Chondrocyte (in vitro differentiated cells): ENCODE data around the gene C1QTNF5. TPM values are rescaled to one million over a fixed set of nuclear protein-coding genes. Genes with fewer than 3 reads are reported as not detected.

Source experiments
- DNase-seq: peaks from one replicate; pipeline ENCODE4 v3.0.0; 2021; ENCODE audit warnings: mixed read lengths, low spot score
- H3K27ac Mint-ChIP-seq: one replicate; pipeline ENCODE4 v1.8.0; 2021; ENCODE audit warnings: mild to moderate bottlenecking, moderate library complexity, mixed read lengths; ENCODE audit not compliant: unreplicated experiment
- H3K27me3 Mint-ChIP-seq: 2 replicates; pipeline ENCODE4 v1.8.0; 2021; ENCODE audit warnings: low read depth, mixed read lengths
- H3K36me3 Mint-ChIP-seq: 2 replicates; pipeline ENCODE4 v1.8.0; 2021; ENCODE audit warnings: low read depth, mixed read lengths
- H3K4me1 Mint-ChIP-seq: 2 replicates; pipeline ENCODE4 v1.8.0; 2021; ENCODE audit warnings: low read depth, mild to moderate bottlenecking, mixed read lengths
- H3K4me3 Mint-ChIP-seq: one replicate; pipeline ENCODE4 v1.8.0; 2021; ENCODE audit warnings: mild to moderate bottlenecking, moderate library complexity, mixed read lengths; ENCODE audit not compliant: unreplicated experiment
- H3K9me3 Mint-ChIP-seq: 2 replicates; pipeline ENCODE4 v1.8.0; 2021; ENCODE audit warnings: low read depth, mixed read lengths
- CTCF ChIP-seq: fragments of 200-600 bp; sonication (generic); IDR thresholded peaks from 2 replicates; pipeline ENCODE4 v1.5.0; 2021; ENCODE audit warnings: antibody characterized with exemption, mild to moderate bottlenecking, moderate library complexity
- total RNA-seq: library from RNA; stranded (reverse); gene quantifications from 3 replicates; pipeline ENCODE4 v1.2.1, GENCODE V29; 2021

C1QTNF5 gene
- total RNA-seq, 1 donor from 2014 or later: 67.1 TPM

GRCh38 chr11:119323532-119324033 is 17.1 kb downstream of the C1QTNF5 start:
- Mint-ChIP-seq H3K36me3 (no peaks in the 10 kb centered on the region), H3K27me3 (no peaks in the 10 kb centered on the region), H3K27ac (no peak overlapping the region), H3K4me3 (no peak overlapping the region), H3K4me1 (peaks cover 36% of the 10 kb centered on the region), H3K9me3 (no peaks in the 10 kb centered on the region)
- TF ChIP-seq CTCF: peak; percentile 89
- DNase-seq: no peak

GRCh38 chr11:119322921-119323531 is 17.7 kb downstream of the C1QTNF5 start:
- Mint-ChIP-seq H3K9me3 (no peaks in the 10 kb centered on the region), H3K27ac (no peak overlapping the region), H3K4me3 (no peak overlapping the region), H3K27me3 (no peaks in the 10 kb centered on the region), H3K4me1 (peaks cover 41% of the 10 kb centered on the region), H3K36me3 (no peaks in the 10 kb centered on the region)
- TF ChIP-seq CTCF: no peak
- no peak for DNase-seq

- DNase-seq: no peak
- no peak for TF ChIP-seq CTCF
- Mint-ChIP-seq H3K4me1 (peaks cover 48% of the 10 kb centered on the region), H3K27ac (peak overlapping the region; percentile 78), H3K27me3 (no peaks in the 10 kb centered on the region), H3K36me3 (no peaks in the 10 kb centered on the region), H3K9me3 (no peaks in the 10 kb centered on the region), H3K4me3 (no peak overlapping the region)
Observed at GRCh38 chr11:119322360-119322739, 18.3 kb downstream of the C1QTNF5 start.

GRCh38 chr11:119320776-119321524 is 19.7 kb downstream of the C1QTNF5 start:
- H3K4me1 Mint-ChIP-seq: peaks cover 49% of the 10 kb centered on the region
- peak overlapping the region; percentile 67 for H3K4me3 Mint-ChIP-seq
- H3K27ac Mint-ChIP-seq: peak overlapping the region; percentile 98
- H3K27me3 Mint-ChIP-seq: no peaks in the 10 kb centered on the region
- TF ChIP-seq CTCF: no peak
- no peaks in the 10 kb centered on the region for H3K9me3 Mint-ChIP-seq
- DNase-seq: no peak
- no peaks in the 10 kb centered on the region for H3K36me3 Mint-ChIP-seq

GRCh38 chr11:119320240-119320775 is 20.4 kb downstream of the C1QTNF5 start:
- Mint-ChIP-seq H3K9me3 (no peaks in the 10 kb centered on the region), H3K36me3 (no peaks in the 10 kb centered on the region), H3K27me3 (no peaks in the 10 kb centered on the region), H3K27ac (peak overlapping the region; percentile 98), H3K4me3 (peak overlapping the region; percentile 63), H3K4me1 (peaks cover 52% of the 10 kb centered on the region)
- no peak for TF ChIP-seq CTCF
- DNase-seq: no peak
